Erythroblast (primary cell): ENCODE data around the gene BRD7.

ENCODE experiments used
- GATA1 ChIP-seq: IDR thresholded peaks from 2 replicates; pipeline ENCODE4 v1.6.1; 2011; ENCODE audit warnings: low read depth, mild to moderate bottlenecking, control low read depth, low read length, moderate library complexity
- POLR2A ChIP-seq: IDR thresholded peaks from 2 replicates; pipeline ENCODE4 v1.6.1; 2011; ENCODE audit warnings: mild to moderate bottlenecking, low read length

GRCh38 chr16:50316102-50316847 lies 52.5 kb downstream of the BRD7 start:
- TF ChIP-seq POLR2A = no peak
- no peak for TF ChIP-seq GATA1
